HL-60/S4 (cell line): Measurements from ENCODE around the gene INHA.

Source experiments
- in situ Hi-C: fragments of 300-500 bp; cut with MboI; formaldehyde crosslinking; loops from 2 replicates; pipeline ENCODE4 v1.14.3; 2022; ENCODE audit warnings: low sequenced_read_pairs

Gene INHA

GRCh38 chr2:219571311-219572236 is 536 bp upstream of the INHA start, which contains the start of gene OBSL1:
OBSL1 (minus strand) TSS chr2:219571539; CDS start chr2:219571232, 307 bp downstream.
- in situ Hi-C loops, result no loop called here

GRCh38 chr2:219573166-219573565 is 1.1 kb downstream of the INHA start:
- in situ Hi-C loops, result no loop called here

GRCh38 chr2:219574484-219575311 is 2.6 kb downstream of the INHA start:
- in situ Hi-C loops, result no loop called here

- in situ Hi-C loops, result no loop called here
Measured at GRCh38 chr2:219575566-219576504, 3.7 kb downstream of the INHA start.

- in situ Hi-C loops, result no loop called here
Measured at GRCh38 chr2:219576505-219577388, 4.6 kb downstream of the INHA start.

- in situ Hi-C loops, result no loop called here
Measured at GRCh38 chr2:219578811-219579613, 6.9 kb downstream of the INHA start.

- in situ Hi-C loops, result no loop called here
Measured at GRCh38 chr2:219581346-219581745, 9.2 kb downstream of the INHA start.

GRCh38 chr2:219591091-219591490 is 19.0 kb downstream of the INHA start:
- in situ Hi-C loops, result no loop called here

- in situ Hi-C loops, result no loop called here
Measured at GRCh38 chr2:219592736-219593135, 20.6 kb downstream of the INHA start.

- in situ Hi-C loops, result no loop called here
Measured at GRCh38 chr2:219593154-219593553, 21.0 kb downstream of the INHA start.

- in situ Hi-C loops, result no loop called here
Measured at GRCh38 chr2:219595256-219595655, 23.1 kb downstream of the INHA start.

- in situ Hi-C loops, result no loop called here
Measured at GRCh38 chr2:219596954-219597551, 24.9 kb downstream of the INHA start.

GRCh38 chr2:219597552-219598307 is 25.6 kb downstream of the INHA start, which contains the start of gene STK11IP:
STK11IP (plus strand) TSS chr2:219597857; CDS start chr2:219598120, 263 bp downstream.
- in situ Hi-C loops, result no loop called here

GRCh38 chr2:219598308-219599078 is 26.4 kb downstream of the INHA start:
- in situ Hi-C loops, result no loop called here

GRCh38 chr2:219603771-219604170 is 31.7 kb downstream of the INHA start:
- in situ Hi-C loops, result no loop called here

- in situ Hi-C loops, result no loop called here
Measured at GRCh38 chr2:219605607-219605954, 33.5 kb downstream of the INHA start.

GRCh38 chr2:219607931-219608330 is 35.8 kb downstream of the INHA start:
- in situ Hi-C loops, result no loop called here
